ENCODE measurements around the gene TRMT2A.

DNA sequence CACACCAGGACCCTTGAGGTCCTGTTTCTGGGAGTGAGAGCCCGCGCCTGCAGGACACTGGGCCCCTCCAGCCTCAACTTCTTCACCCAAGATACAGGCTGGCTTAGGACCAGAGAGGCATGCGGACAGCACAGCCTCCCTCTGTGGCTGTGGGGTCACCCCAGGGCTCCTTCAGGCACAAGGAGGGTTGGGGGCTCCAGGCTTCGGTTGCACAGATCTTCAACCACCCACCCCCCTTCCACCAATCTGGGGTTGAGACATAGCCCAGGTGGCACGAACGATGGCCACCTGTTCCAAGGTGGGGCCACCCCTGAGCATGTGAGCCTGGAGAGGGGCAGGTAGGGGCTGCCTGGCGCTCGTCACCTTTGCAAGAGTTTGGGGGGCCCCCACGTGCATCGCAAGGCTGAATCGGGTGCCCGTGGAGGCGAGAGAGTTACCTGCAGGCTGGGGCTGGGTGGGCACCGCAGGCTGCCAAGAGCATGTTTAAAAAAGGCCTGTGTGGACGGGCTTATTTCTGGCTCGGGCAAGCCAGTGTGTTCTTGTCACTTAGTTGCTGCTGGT is 15.7 kb upstream of the TRMT2A start:
- TF ChIP-seq, protein P1, sequence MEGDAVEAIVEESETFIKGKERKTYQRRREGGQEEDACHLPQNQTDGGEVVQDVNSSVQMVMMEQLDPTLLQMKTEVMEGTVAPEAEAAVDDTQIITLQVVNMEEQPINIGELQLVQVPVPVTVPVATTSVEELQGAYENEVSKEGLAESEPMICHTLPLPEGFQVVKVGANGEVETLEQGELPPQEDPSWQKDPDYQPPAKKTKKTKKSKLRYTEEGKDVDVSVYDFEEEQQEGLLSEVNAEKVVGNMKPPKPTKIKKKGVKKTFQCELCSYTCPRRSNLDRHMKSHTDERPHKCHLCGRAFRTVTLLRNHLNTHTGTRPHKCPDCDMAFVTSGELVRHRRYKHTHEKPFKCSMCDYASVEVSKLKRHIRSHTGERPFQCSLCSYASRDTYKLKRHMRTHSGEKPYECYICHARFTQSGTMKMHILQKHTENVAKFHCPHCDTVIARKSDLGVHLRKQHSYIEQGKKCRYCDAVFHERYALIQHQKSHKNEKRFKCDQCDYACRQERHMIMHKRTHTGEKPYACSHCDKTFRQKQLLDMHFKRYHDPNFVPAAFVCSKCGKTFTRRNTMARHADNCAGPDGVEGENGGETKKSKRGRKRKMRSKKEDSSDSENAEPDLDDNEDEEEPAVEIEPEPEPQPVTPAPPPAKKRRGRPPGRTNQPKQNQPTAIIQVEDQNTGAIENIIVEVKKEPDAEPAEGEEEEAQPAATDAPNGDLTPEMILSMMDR (IDR thresholded peaks at IDR 0.05; ENCODE audit: low read length): no peak
- no peak for TF ChIP-seq EZH2 (IDR thresholded peaks at IDR 0.05; ENCODE audit: borderline replicate concordance, low read length)

Data from OCI-LY1 (cell line).